Panc1 (cell line): ENCODE data around the gene TMC5. TPM values are rescaled to one million over a fixed set of nuclear protein-coding genes. Genes with fewer than 3 reads are reported as not detected.
A peak's percentile ranks its signal among the peaks of the same experiment; 100 is the strongest.
"Not testable (repeated sequence)": the region's sequence is repeated elsewhere in the genome, so short reads cannot be mapped to it uniquely, and the experiment has no call there.

Source experiments
- ATAC-seq: fragments of 200-7000 bp; cut with Tn5 transposase; 2 replicates; pipeline ENCODE4 v1.9.1; 2020; ENCODE audit warnings: mild to moderate bottlenecking, moderate library complexity
- BruUV-seq: library from RNA; stranded (reverse); fragments of 400-500 nt; replicated peaks from 2 replicates; lab custom pipeline; 2021; lab: Mats Ljungman, UMichigan
- CTCF ChIA-PET: fragments of 300-600 bp; sonication (Branson Sonifier 250); formaldehyde crosslinking; loops from one replicate; lab custom pipeline; 2022; ENCODE audit warnings: antibody characterized with exemption; lab: Charles Lee
- POLR2A ChIA-PET: fragments of 300-600 bp; sonication (Branson Sonifier 250); formaldehyde crosslinking; loops from one replicate; lab custom pipeline; 2022; ENCODE audit warnings: antibody characterized with exemption; lab: Charles Lee
- DNase-seq: peaks from one replicate; pipeline ENCODE4 v3.0.0-alpha.2; 2010; ENCODE audit warnings: low read depth, low spot score
- H3K27ac ChIP-seq: 2 replicates; pipeline ENCODE4 v1.5.1; 2011; ENCODE audit warnings: mild to moderate bottlenecking, low read length, inconsistent platforms
- H3K27me3 ChIP-seq: fragments of 200-500 bp; sonication (Bioruptor generic); 2 replicates; pipeline ENCODE4 v1.6.0; 2014; ENCODE audit warnings: low read length, inconsistent platforms; ENCODE audit not compliant: control insufficient read depth, insufficient read depth
- H3K36me3 ChIP-seq: fragments of 200-500 bp; sonication (Bioruptor generic); 2 replicates; pipeline ENCODE4 v1.5.1; 2014; ENCODE audit warnings: inconsistent platforms, mild to moderate bottlenecking, low read length, moderate library complexity; ENCODE audit not compliant: control insufficient read depth, insufficient read depth
- H3K4me1 ChIP-seq: 2 replicates; pipeline ENCODE4 v1.5.1; 2011; ENCODE audit warnings: inconsistent platforms, mild to moderate bottlenecking, low read length, moderate library complexity; ENCODE audit not compliant: control insufficient read depth, insufficient read depth
- H3K4me3 ChIP-seq, 2 experiments: 2 replicates each; pipeline ENCODE4 v1.5.1; 2011 to 2012; ENCODE audit warnings: low read depth in 2 of 2, low read length in 2 of 2, mild to moderate bottlenecking in 2 of 2, inconsistent platforms in 1 of 2, moderate library complexity in 1 of 2
- H3K9me3 ChIP-seq: fragments of 200-500 bp; sonication (Bioruptor generic); 2 replicates; pipeline ENCODE4 v1.5.1; 2014; ENCODE audit warnings: low read depth, mild to moderate bottlenecking, inconsistent platforms, low read length, moderate library complexity; ENCODE audit not compliant: control insufficient read depth, insufficient read depth
- POLR2AphosphoS5 ChIP-seq: IDR thresholded peaks from 2 replicates; pipeline ENCODE4 v1.6.1; 2012; ENCODE audit warnings: mild to moderate bottlenecking, low read depth, low read length, moderate library complexity
- SIN3A ChIP-seq: IDR thresholded peaks from 2 replicates; pipeline ENCODE4 v1.6.1; 2012; ENCODE audit warnings: low read depth, mild to moderate bottlenecking, low read length, moderate library complexity, borderline replicate concordance; ENCODE audit not compliant: insufficient read depth
- TCF7L2 ChIP-seq: IDR thresholded peaks from 2 replicates; pipeline ENCODE4 v1.6.1; 2011; ENCODE audit warnings: mild to moderate bottlenecking, low read depth, low read length, inconsistent platforms
- in situ Hi-C: cut with HindIII; loops from 2 replicates; pipeline ENCODE4 v1.10.0; 2016; ENCODE audit warnings: low sequenced_read_pairs, low pct_unique_long_range_greater_than_20kb
- intact Hi-C: fragments of 100-400 bp; cut with micrococcal nuclease; formaldehyde crosslinking; loops from one replicate; pipeline ENCODE4 v1.10.0; 2022; ENCODE audit not compliant: unreplicated experiment
- total RNA-seq: library from RNA; stranded (reverse); gene quantifications from one replicate; pipeline ENCODE4 v1.2.1, GENCODE V29; 2021; ENCODE audit not compliant: unreplicated experiment
- TF ChIP-seq, protein P1 (sequence below), 2 experiments: IDR thresholded peaks; 2 replicates each; pipeline ENCODE4 v1.6.1; 2011 to 2012; ENCODE audit warnings: low read depth in 2 of 2, control low read depth in 1 of 2, low read length in 1 of 2, mild to moderate bottlenecking in 1 of 2, moderate library complexity in 1 of 2; ENCODE audit not compliant: insufficient read depth in 1 of 2
- TF ChIP-seq, protein P2 (sequence below): fragments of 450-650 bp; IDR thresholded peaks from 2 replicates; pipeline ENCODE4 v1.5.1; 2017; ENCODE audit warnings: mild to moderate bottlenecking

TMC5 gene
- total RNA-seq, 1 experiment from 2014 or later, result 1.4 TPM

DNA sequence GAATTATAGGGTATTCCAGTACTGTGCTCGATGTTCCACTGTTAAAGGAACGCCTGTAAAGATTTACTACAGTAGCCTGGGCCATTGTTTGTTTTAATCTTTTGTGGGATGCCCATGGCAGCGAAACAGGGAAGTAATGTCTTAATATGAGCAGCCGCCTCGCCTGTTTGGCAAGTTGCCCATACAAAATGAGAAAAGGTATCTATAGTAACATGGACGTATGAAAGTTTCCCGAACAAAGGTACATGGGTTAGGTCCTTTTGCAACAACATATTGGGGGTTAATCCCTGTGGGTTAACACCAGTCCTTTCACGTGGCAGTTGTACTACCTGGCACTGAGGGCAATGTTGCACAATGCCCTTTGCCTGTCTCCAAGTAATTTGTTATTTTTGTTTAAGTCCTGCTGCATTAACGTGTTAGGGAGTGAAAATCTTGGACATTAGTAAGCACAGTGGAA lies 21.1 kb upstream of the TMC5 start:
- no peaks in the 10 kb centered on the region for H3K36me3 ChIP-seq
- no peak overlapping the region for H3K27ac ChIP-seq
- intact Hi-C loops (no loop called here), in situ Hi-C loops (no loop called here)
- no peak for DNase-seq
- BruUV-seq, result no TSS peak
- H3K4me1 ChIP-seq, result no peaks in the 10 kb centered on the region
- no peak for ATAC-seq
- H3K4me3 ChIP-seq, result no peak overlapping the region
- TF ChIP-seq, protein P1, sequence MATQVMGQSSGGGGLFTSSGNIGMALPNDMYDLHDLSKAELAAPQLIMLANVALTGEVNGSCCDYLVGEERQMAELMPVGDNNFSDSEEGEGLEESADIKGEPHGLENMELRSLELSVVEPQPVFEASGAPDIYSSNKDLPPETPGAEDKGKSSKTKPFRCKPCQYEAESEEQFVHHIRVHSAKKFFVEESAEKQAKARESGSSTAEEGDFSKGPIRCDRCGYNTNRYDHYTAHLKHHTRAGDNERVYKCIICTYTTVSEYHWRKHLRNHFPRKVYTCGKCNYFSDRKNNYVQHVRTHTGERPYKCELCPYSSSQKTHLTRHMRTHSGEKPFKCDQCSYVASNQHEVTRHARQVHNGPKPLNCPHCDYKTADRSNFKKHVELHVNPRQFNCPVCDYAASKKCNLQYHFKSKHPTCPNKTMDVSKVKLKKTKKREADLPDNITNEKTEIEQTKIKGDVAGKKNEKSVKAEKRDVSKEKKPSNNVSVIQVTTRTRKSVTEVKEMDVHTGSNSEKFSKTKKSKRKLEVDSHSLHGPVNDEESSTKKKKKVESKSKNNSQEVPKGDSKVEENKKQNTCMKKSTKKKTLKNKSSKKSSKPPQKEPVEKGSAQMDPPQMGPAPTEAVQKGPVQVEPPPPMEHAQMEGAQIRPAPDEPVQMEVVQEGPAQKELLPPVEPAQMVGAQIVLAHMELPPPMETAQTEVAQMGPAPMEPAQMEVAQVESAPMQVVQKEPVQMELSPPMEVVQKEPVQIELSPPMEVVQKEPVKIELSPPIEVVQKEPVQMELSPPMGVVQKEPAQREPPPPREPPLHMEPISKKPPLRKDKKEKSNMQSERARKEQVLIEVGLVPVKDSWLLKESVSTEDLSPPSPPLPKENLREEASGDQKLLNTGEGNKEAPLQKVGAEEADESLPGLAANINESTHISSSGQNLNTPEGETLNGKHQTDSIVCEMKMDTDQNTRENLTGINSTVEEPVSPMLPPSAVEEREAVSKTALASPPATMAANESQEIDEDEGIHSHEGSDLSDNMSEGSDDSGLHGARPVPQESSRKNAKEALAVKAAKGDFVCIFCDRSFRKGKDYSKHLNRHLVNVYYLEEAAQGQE (IDR thresholded peaks at IDR 0.05; ENCODE audit: insufficient read depth in 1 of 2, low read depth in 2 of 2, low read length in 1 of 2), result no peak
- TF ChIP-seq POLR2AphosphoS5 (no peak), TCF7L2 (no peak), SIN3A (no peak)
- TF ChIP-seq, protein P2, sequence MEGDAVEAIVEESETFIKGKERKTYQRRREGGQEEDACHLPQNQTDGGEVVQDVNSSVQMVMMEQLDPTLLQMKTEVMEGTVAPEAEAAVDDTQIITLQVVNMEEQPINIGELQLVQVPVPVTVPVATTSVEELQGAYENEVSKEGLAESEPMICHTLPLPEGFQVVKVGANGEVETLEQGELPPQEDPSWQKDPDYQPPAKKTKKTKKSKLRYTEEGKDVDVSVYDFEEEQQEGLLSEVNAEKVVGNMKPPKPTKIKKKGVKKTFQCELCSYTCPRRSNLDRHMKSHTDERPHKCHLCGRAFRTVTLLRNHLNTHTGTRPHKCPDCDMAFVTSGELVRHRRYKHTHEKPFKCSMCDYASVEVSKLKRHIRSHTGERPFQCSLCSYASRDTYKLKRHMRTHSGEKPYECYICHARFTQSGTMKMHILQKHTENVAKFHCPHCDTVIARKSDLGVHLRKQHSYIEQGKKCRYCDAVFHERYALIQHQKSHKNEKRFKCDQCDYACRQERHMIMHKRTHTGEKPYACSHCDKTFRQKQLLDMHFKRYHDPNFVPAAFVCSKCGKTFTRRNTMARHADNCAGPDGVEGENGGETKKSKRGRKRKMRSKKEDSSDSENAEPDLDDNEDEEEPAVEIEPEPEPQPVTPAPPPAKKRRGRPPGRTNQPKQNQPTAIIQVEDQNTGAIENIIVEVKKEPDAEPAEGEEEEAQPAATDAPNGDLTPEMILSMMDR, result no peak
- H3K27me3 ChIP-seq, result no peaks in the 10 kb centered on the region
- POLR2A ChIA-PET, result no interaction called here
- CTCF ChIA-PET, result interaction anchor here (0.6 kb wide), 1 partner anchor 22 kb away, joined by 3 read pairs; no protein-coding TSS in a partner anchor
- no peaks in the 10 kb centered on the region for H3K9me3 ChIP-seq

DNA sequence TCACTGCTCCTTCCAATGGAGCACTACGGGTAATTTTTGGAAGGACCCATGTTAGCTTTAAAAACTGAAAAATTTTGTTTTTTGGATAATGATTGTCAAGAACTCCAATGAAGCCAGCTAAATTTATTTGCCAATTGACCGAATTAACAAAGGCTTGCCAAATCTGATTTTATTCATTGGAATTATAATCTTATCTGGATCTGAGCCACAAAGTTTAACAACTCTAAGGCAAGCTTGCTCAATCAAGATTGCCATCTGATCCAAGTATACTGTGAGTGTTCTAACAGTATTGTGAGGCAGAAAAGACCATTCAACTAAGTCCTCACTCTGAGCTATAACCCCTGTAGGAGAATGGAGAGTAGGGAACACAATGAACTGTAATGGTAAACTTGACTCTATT lies 20.3 kb upstream of the TMC5 start:
- H3K9me3 ChIP-seq, DNase-seq, CTCF ChIA-PET, H3K36me3 ChIP-seq, in situ Hi-C loops, H3K27ac ChIP-seq, H3K4me1 ChIP-seq, intact Hi-C loops, POLR2A ChIA-PET, ATAC-seq, H3K27me3 ChIP-seq, BruUV-seq, H3K4me3 ChIP-seq: not testable (repeated sequence)

GRCh38 chr16:19400711-19401110 lies 17.0 kb upstream of the TMC5 start:
- intact Hi-C loops, result no loop called here
- no peak for DNase-seq
- Histone ChIP-seq H3K36me3 (no peaks in the 10 kb centered on the region), H3K9me3 (no peaks in the 10 kb centered on the region), H3K4me3 (no peak overlapping the region), H3K27ac (no peak overlapping the region), H3K27me3 (no peaks in the 10 kb centered on the region), H3K4me1 (no peaks in the 10 kb centered on the region)
- ATAC-seq, result no peak
- ChIA-PET CTCF (interaction anchor here (0.8 kb wide), 1 partner anchor 102 kb away, joined by 3 read pairs; no protein-coding TSS in a partner anchor), POLR2A (no interaction called here)
- in situ Hi-C loops, result loop anchor here (25.0 kb wide), 1 partner anchor 137 kb away; no protein-coding TSS in a partner anchor
- TF ChIP-seq TCF7L2, result no peak
- TF ChIP-seq, protein P2, result peak; percentile 55
- no TSS peak for BruUV-seq
